ENCODE measurements around the gene GTSF1L. TPM values are rescaled to one million over a fixed set of nuclear protein-coding genes. Genes with fewer than 3 reads are reported as not detected.

Gene GTSF1L
- total RNA-seq, 1 donor from 2014 or later = not detected

- peaks cover 6% of the 10 kb centered on the region for H3K36me3 Mint-ChIP-seq (ENCODE audit: unreplicated experiment)
- no peak overlapping the region for H3K4me3 Mint-ChIP-seq (ENCODE audit: unreplicated experiment)
- TF ChIP-seq, protein P1, sequence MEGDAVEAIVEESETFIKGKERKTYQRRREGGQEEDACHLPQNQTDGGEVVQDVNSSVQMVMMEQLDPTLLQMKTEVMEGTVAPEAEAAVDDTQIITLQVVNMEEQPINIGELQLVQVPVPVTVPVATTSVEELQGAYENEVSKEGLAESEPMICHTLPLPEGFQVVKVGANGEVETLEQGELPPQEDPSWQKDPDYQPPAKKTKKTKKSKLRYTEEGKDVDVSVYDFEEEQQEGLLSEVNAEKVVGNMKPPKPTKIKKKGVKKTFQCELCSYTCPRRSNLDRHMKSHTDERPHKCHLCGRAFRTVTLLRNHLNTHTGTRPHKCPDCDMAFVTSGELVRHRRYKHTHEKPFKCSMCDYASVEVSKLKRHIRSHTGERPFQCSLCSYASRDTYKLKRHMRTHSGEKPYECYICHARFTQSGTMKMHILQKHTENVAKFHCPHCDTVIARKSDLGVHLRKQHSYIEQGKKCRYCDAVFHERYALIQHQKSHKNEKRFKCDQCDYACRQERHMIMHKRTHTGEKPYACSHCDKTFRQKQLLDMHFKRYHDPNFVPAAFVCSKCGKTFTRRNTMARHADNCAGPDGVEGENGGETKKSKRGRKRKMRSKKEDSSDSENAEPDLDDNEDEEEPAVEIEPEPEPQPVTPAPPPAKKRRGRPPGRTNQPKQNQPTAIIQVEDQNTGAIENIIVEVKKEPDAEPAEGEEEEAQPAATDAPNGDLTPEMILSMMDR (IDR thresholded peaks at IDR 0.05; ENCODE audit: partially characterized antibody, unreplicated experiment) = no peak
- no peaks in the 10 kb centered on the region for H3K4me1 Mint-ChIP-seq (ENCODE audit: low read depth, unreplicated experiment)
- no peak for DNase-seq
- H3K27ac Mint-ChIP-seq (ENCODE audit: unreplicated experiment) = no peak overlapping the region
- peaks cover 5% of the 10 kb centered on the region for H3K9me3 Mint-ChIP-seq (ENCODE audit: unreplicated experiment)
- H3K27me3 Mint-ChIP-seq (ENCODE audit: unreplicated experiment) = no peaks in the 10 kb centered on the region
These were observed 25.2 kb upstream of the GTSF1L start for GRCh38 chr20:43752051-43752360.

DNA sequence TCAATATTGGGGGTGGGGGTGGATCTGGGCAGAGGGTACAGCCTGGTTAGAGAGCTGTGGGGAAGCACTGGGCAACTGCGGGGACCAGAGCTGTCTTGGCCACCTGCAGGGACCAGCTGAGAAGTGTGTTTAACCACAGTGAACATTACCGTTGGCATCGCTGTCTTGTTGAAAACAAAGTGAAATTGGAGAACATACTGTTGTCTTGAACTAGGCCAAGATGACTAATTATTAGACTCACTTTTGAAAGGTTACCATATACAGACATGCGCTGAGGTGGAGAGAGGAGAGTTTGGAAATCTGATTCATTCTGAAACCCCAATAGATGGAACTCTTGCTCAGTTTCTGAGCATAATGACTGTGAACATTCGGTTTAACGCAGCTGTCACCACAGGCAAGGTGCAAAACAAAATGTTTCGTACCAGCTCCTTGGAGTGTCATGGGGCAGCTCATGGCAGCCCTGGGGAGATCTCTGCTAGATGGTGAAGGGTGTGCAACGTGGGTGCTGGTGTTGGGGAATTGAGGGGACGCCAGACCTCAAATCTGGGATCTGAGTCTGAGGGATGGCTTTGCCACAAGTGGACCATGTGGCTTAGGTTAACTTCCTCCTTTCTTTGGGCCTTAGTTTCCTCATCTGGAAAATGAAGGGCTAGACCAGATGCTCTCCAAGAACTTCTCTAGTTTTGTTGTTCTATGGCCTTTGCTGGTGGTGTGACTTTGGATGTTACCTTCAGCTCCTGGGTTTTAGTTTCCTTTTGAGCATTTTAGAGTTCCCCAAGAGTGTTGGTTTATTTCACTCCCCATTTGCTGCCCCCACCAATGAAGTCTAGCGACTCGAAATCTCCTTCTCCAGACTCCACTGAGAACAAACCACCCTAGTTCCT, 24.6 kb upstream of the GTSF1L start:
- H3K36me3 Mint-ChIP-seq (ENCODE audit: unreplicated experiment) = peaks cover 6% of the 10 kb centered on the region
- no peak for DNase-seq
- H3K27me3 Mint-ChIP-seq (ENCODE audit: unreplicated experiment) = no peaks in the 10 kb centered on the region
- no peak overlapping the region for H3K4me3 Mint-ChIP-seq (ENCODE audit: unreplicated experiment)
- peaks cover 5% of the 10 kb centered on the region for H3K9me3 Mint-ChIP-seq (ENCODE audit: unreplicated experiment)
- no peak overlapping the region for H3K27ac Mint-ChIP-seq (ENCODE audit: unreplicated experiment)
- TF ChIP-seq, protein P1 (IDR thresholded peaks at IDR 0.05; ENCODE audit: partially characterized antibody, unreplicated experiment) = no peak
- no peaks in the 10 kb centered on the region for H3K4me1 Mint-ChIP-seq (ENCODE audit: low read depth, unreplicated experiment)

GRCh38 chr20:43750774-43751166, 24.0 kb upstream of the GTSF1L start:
- Mint-ChIP-seq H3K4me3 (ENCODE audit: unreplicated experiment) (no peak overlapping the region), H3K27ac (ENCODE audit: unreplicated experiment) (no peak overlapping the region), H3K4me1 (ENCODE audit: low read depth, unreplicated experiment) (peaks cover 1% of the 10 kb centered on the region), H3K9me3 (ENCODE audit: unreplicated experiment) (peaks cover 5% of the 10 kb centered on the region), H3K36me3 (ENCODE audit: unreplicated experiment) (peaks cover 6% of the 10 kb centered on the region), H3K27me3 (ENCODE audit: unreplicated experiment) (no peaks in the 10 kb centered on the region)
- no peak for DNase-seq
- TF ChIP-seq, protein P1 (IDR thresholded peaks at IDR 0.05; ENCODE audit: partially characterized antibody, unreplicated experiment) = no peak

- no peak overlapping the region for H3K27ac Mint-ChIP-seq (ENCODE audit: unreplicated experiment)
- H3K9me3 Mint-ChIP-seq (ENCODE audit: unreplicated experiment) = peaks cover 5% of the 10 kb centered on the region
- peaks cover 1% of the 10 kb centered on the region for H3K4me1 Mint-ChIP-seq (ENCODE audit: low read depth, unreplicated experiment)
- H3K36me3 Mint-ChIP-seq (ENCODE audit: unreplicated experiment) = peaks cover 6% of the 10 kb centered on the region
- no peaks in the 10 kb centered on the region for H3K27me3 Mint-ChIP-seq (ENCODE audit: unreplicated experiment)
- TF ChIP-seq, protein P1 (IDR thresholded peaks at IDR 0.05; ENCODE audit: partially characterized antibody, unreplicated experiment) = peak; percentile 100
- no peak overlapping the region for H3K4me3 Mint-ChIP-seq (ENCODE audit: unreplicated experiment)
- peak; percentile 93 for DNase-seq
These were observed 23.0 kb upstream of the GTSF1L start for GRCh38 chr20:43749734-43750294.

- Mint-ChIP-seq H3K9me3 (ENCODE audit: unreplicated experiment) (peaks cover 3% of the 10 kb centered on the region), H3K36me3 (ENCODE audit: unreplicated experiment) (no peaks in the 10 kb centered on the region), H3K27me3 (ENCODE audit: unreplicated experiment) (no peaks in the 10 kb centered on the region), H3K4me3 (ENCODE audit: unreplicated experiment) (no peak overlapping the region), H3K4me1 (ENCODE audit: low read depth, unreplicated experiment) (peaks cover 1% of the 10 kb centered on the region), H3K27ac (ENCODE audit: unreplicated experiment) (no peak overlapping the region)
- DNase-seq = no peak
- TF ChIP-seq, protein P1 (IDR thresholded peaks at IDR 0.05; ENCODE audit: partially characterized antibody, unreplicated experiment) = no peak
These were observed 21.5 kb upstream of the GTSF1L start for GRCh38 chr20:43748274-43748673.
